ENCODE results near the gene SNX20.

GRCh38 chr16:50705436-50706110, 24.5 kb upstream of the SNX20 start:
- TF ChIP-seq SUZ12 (IDR thresholded peaks at IDR 0.05; ENCODE audit: extremely low read depth, insufficient read depth, insufficient read length) (no peak), YY1 (IDR thresholded peaks at IDR 0.05; ENCODE audit: insufficient read depth, insufficient read length) (no peak), ZNF274 (IDR thresholded peaks at IDR 0.05; ENCODE audit: low read depth, low read length) (no peak)
